Ascending aorta (tissue), 2 donors: Measurements from ENCODE around the gene DNAAF8. TPM values are rescaled to one million over a fixed set of nuclear protein-coding genes. Genes with fewer than 3 reads are reported as not detected.

Experiments
- DNase-seq, 2 donors: peaks; one replicate each; pipeline ENCODE4 v3.0.0-alpha.2; 2019; ENCODE audit warnings: low spot score in 2 of 2
- H3K27ac ChIP-seq, 2 donors: fragments of 200-600 bp; sonication (generic); one replicate each; pipeline ENCODE4 v1.5.1; 2016 to 2017; ENCODE audit warnings: mild to moderate bottlenecking in 1 of 2
- H3K27me3 ChIP-seq: fragments of 200-600 bp; sonication (generic); one replicate; pipeline ENCODE4 v1.5.1; 2017
- H3K36me3 ChIP-seq, 2 donors: fragments of 200-600 bp; sonication (generic); one replicate each; pipeline ENCODE4 v1.5.1; 2016
- H3K4me1 ChIP-seq, 2 donors: fragments of 200-600 bp; sonication (generic); one replicate each; pipeline ENCODE4 v1.5.1; 2016 to 2017; ENCODE audit warnings: mild to moderate bottlenecking in 1 of 2
- H3K4me3 ChIP-seq, 2 donors: fragments of 200-600 bp; sonication (generic); one replicate each; pipeline ENCODE4 v1.5.1; 2016 to 2017; ENCODE audit warnings: mild to moderate bottlenecking in 1 of 2
- H3K9me3 ChIP-seq, 2 donors: fragments of 200-600 bp; sonication (generic); one replicate each; pipeline ENCODE4 v1.5.1; 2016
- CTCF ChIP-seq, 3 experiments: fragments of 200-600 bp in 2 of 3; fragments of 450-650 bp in 1 of 3; sonication (generic) in 2 of 3; IDR thresholded peaks; one replicate each; pipeline ENCODE4 v1.5.1; 2016 to 2019; ENCODE audit warnings: antibody characterized with exemption in 3 of 3, mild to moderate bottlenecking in 1 of 3, moderate library complexity in 1 of 3
- intact Hi-C: fragments of 100-400 bp; cut with DNase I; formaldehyde crosslinking; loops from one replicate; pipeline ENCODE4 v1.15.1; 2023
- total RNA-seq: library from RNA; depleted of rRNA; stranded (reverse); fragments of >200 nt; gene quantifications from one replicate; pipeline ENCODE4 v1.1.0, GENCODE V29; 2016

DNAAF8 gene
- total RNA-seq, 1 donor from 2014 or later = not detected

DNA sequence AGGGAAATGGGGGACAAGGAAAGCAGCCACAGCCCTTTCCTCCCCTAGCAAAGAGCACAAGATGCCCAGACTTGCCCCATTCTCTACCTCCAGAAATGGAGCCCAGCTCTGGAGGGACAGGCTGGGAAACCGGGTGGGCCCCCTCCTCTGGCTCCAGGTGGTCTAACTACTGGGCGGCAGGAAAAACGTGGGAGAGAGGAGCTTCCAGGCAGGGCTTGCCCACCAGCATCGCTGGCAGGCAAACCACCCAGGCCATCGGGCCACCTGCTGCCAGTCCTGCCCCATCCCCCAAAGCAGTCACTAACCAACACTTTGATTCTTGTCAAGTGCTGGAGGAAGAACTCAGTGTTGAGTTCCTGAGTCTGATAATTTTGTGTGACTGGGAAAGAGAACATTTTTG is 15.9 kb upstream of the DNAAF8 start:
- TF ChIP-seq CTCF (IDR thresholded peaks at IDR 0.05) = no peak
- intact Hi-C loops = no loop called here
- DNase-seq = no peak
- Histone ChIP-seq H3K4me3 (no peak overlapping the region), H3K27ac (no peak overlapping the region), H3K9me3 (no peaks in the 10 kb centered on the region), H3K4me1 (no peaks in the 10 kb centered on the region), H3K27me3 (no peaks in the 10 kb centered on the region), H3K36me3 (peaks cover 14 to 34% of the 10 kb centered on the region in 2 donors)

DNA sequence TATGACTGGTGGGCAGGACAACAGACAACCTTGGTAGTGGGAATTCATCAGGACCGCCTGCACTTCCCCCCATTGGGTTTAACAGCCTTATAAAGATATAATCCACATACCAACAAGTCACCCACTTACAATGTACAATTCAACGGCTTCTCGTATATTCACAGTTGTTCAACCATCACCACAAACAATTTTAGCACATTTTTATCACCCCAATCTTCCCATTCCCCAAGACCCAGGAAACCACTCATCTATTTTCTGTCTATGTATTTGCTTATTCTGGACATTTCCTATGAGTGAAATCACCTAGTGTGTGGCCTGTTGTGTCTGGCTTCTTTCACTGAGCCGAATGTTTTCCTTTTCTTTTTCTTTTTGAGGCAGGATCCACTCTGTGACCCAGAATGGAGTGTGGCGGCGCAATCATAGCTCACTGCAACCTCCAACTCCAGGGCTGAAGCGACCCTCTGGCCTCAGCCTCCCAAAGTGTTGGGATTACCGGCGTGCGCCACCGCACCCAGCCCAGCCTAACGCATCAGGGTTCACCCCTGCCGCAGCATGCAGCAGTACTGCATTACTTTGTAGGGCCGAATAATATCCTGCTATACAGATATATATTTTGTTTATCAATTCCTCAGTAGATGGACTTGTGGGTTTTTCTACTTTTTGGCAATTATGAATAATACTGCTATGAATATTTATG is 11.1 kb upstream of the DNAAF8 start:
- no peaks in the 10 kb centered on the region for H3K9me3 ChIP-seq
- no peaks in the 10 kb centered on the region for H3K4me1 ChIP-seq
- H3K4me3 ChIP-seq = no peak overlapping the region
- H3K36me3 ChIP-seq = peaks cover 21 to 54% of the 10 kb centered on the region in 2 donors
- H3K27ac ChIP-seq = peak overlapping the region; percentile 50 to 58
- no peak for DNase-seq
- intact Hi-C loops = no loop called here
- no peaks in the 10 kb centered on the region for H3K27me3 ChIP-seq
- TF ChIP-seq CTCF (IDR thresholded peaks at IDR 0.05) = no peak

DNA sequence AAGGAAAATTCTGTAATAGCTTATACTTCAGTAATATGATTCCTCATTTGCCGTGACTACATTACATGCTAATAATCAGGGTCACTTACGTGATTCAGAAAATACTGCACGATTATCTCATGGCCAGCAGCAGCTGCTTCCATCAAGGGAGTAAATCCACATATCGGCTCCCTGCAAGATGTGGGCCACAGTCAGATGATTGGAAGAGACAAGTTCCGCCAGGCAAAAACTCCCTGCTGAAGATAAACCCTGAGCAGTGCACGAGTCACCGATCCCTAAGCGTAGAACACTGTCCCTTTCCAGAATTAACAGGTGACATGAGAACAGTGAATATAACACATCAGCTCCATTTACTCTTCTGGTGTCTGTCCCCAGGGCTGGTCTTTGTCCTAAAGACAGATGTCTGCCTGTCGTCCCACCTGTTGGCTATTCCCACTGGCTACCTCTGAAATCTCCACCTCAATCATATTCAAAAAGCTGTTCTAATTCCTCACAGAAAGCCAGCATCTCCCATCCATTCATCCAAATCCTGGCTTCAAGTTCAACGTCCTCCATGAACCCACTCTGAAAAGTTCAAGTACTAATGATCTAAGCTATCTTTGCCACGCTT is 9.6 kb upstream of the DNAAF8 start:
- Histone ChIP-seq H3K27me3 (no peaks in the 10 kb centered on the region), H3K27ac (no peak overlapping the region), H3K4me3 (no peak overlapping the region), H3K9me3 (no peaks in the 10 kb centered on the region), H3K36me3 (peaks cover 37 to 60% of the 10 kb centered on the region in 2 donors), H3K4me1 (no peaks in the 10 kb centered on the region)
- DNase-seq = no peak
- no peak for TF ChIP-seq CTCF (IDR thresholded peaks at IDR 0.05)
- intact Hi-C loops = no loop called here

GRCh38 chr16:4726616-4727015 is 7.7 kb upstream of the DNAAF8 start:
- Histone ChIP-seq H3K4me1 (no peaks in the 10 kb centered on the region), H3K27me3 (no peaks in the 10 kb centered on the region), H3K36me3 (peaks cover 39 to 69% of the 10 kb centered on the region in 2 donors), H3K4me3 (no peak overlapping the region), H3K27ac (no peak overlapping the region), H3K9me3 (no peaks in the 10 kb centered on the region)
- intact Hi-C loops = no loop called here
- DNase-seq = no peak
- TF ChIP-seq CTCF (IDR thresholded peaks at IDR 0.05) = no peak

GRCh38 chr16:4728676-4729075 is 5.7 kb upstream of the DNAAF8 start:
- peaks cover 0 to 3% of the 10 kb centered on the region in 2 donors for H3K4me1 ChIP-seq
- intact Hi-C loops = no loop called here
- no peak for TF ChIP-seq CTCF (IDR thresholded peaks at IDR 0.05)
- no peak overlapping the region for H3K27ac ChIP-seq
- no peaks in the 10 kb centered on the region for H3K9me3 ChIP-seq
- H3K36me3 ChIP-seq = peaks cover 36 to 54% of the 10 kb centered on the region in 2 donors
- H3K27me3 ChIP-seq = no peaks in the 10 kb centered on the region
- H3K4me3 ChIP-seq = no peak overlapping the region
- DNase-seq = no peak
